ENCODE data around the gene PSTPIP2. TPM values are rescaled to one million over a fixed set of nuclear protein-coding genes. Genes with fewer than 3 reads are reported as not detected.
"Not testable (repeated sequence)": the region's sequence is repeated elsewhere in the genome, so short reads cannot be mapped to it uniquely, and the experiment has no call there.

Gene PSTPIP2
- total RNA-seq, 3 donors from 2014 or later (not counting 1 experiment from before 2014, with no cell fraction given) = 34.7 to 55.0 (median 46.9) TPM

- no peaks in the 10 kb centered on the region for H3K36me3 Mint-ChIP-seq
- Histone ChIP-seq H3K27ac (ENCODE audit: low read length) (peak overlapping the region; percentile 81), H3K4me3 (ENCODE audit: low read length) (peak overlapping the region; percentile 71), H3K27me3 (ENCODE audit: control insufficient read depth, insufficient read depth, low read length) (no peaks in the 10 kb centered on the region), H3K9me3 (ENCODE audit: control insufficient read depth, insufficient read depth, low read length) (no peaks in the 10 kb centered on the region), H3K36me3 (ENCODE audit: control insufficient read depth, insufficient read depth, low read length) (peaks cover 24% of the 10 kb centered on the region), H3K4me1 (ENCODE audit: control insufficient read depth, insufficient read depth, low read length) (peaks cover 25% of the 10 kb centered on the region)
- ATAC-seq (no peak), DNase-seq (peak in 1 of 2 donors; percentile 20)
- peaks cover 25 to 27% of the 10 kb centered on the region in 2 donors for H3K4me1 Mint-ChIP-seq
- H3K4me3 Mint-ChIP-seq = peak overlapping the region; percentile 98
- H3K9me3 Mint-ChIP-seq = no peaks in the 10 kb centered on the region
- no peak for TF ChIP-seq CTCF (IDR thresholded peaks at IDR 0.05)
- WGBS (ENCODE audit: insufficient coverage) = 52% methylated on average over 17 of the region's 22 CpGs
- H3K27ac Mint-ChIP-seq = peak overlapping the region; percentile 94 to 95
- intact Hi-C loops (cut with micrococcal nuclease) = loop anchor here (5.0 to 10.0 kb wide), 2 partner anchors 78 to 409 kb away; a partner anchor contains a TSS
- H3K27me3 Mint-ChIP-seq (ENCODE audit: low read depth in 2 of 2) = no peaks in the 10 kb centered on the region
These were observed 24.7 kb upstream of the PSTPIP2 start for GRCh38 chr18:46096651-46097300.

DNA sequence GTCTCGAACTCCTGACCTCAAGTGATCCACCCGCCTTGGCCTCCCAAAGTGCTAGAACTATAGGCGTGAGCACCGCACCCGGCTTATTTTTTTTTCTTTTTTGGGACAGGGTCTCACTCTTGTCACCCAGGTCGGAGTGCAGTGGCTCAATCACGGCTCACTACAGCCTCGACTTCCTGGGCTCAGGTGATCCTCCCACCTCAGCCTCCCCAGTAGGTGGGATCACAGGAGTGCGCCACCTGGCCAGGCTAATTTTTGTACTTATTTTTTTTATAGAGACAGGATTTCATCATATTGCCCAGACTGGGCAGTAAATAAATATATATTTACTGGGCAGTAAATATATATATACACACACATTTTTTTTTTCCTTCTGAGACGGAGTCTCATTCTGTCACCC is 23.5 kb upstream of the PSTPIP2 start:
- WGBS (ENCODE audit: insufficient coverage) = 91% methylated on average over 9 of the region's 10 CpGs
- no peak overlapping the region for H3K4me3 ChIP-seq (ENCODE audit: low read length)
- H3K27ac ChIP-seq (ENCODE audit: low read length) = peak overlapping the region; percentile 9
- no peaks in the 10 kb centered on the region for H3K9me3 ChIP-seq (ENCODE audit: control insufficient read depth, insufficient read depth, low read length)
- no peak for DNase-seq
- Mint-ChIP-seq H3K4me1 (peaks cover 31 to 34% of the 10 kb centered on the region in 2 donors), H3K27ac (peak overlapping the region; percentile 15 to 64), H3K27me3 (ENCODE audit: low read depth in 2 of 2) (no peaks in the 10 kb centered on the region), H3K9me3 (no peaks in the 10 kb centered on the region), H3K4me3 (peak overlapping the region; percentile 35), H3K36me3 (no peaks in the 10 kb centered on the region)
- H3K27me3 ChIP-seq (ENCODE audit: control insufficient read depth, insufficient read depth, low read length) = no peaks in the 10 kb centered on the region
- no peak for ATAC-seq
- peaks cover 25% of the 10 kb centered on the region for H3K4me1 ChIP-seq (ENCODE audit: control insufficient read depth, insufficient read depth, low read length)
- intact Hi-C loops (cut with micrococcal nuclease) = loop anchor here (5.0 to 10.0 kb wide), 2 partner anchors 79 to 408 kb away; a partner anchor contains a TSS
- peaks cover 37% of the 10 kb centered on the region for H3K36me3 ChIP-seq (ENCODE audit: control insufficient read depth, insufficient read depth, low read length)
- TF ChIP-seq CTCF (IDR thresholded peaks at IDR 0.05) = no peak

- H3K4me1 ChIP-seq (ENCODE audit: control insufficient read depth, insufficient read depth, low read length); DNase-seq; H3K9me3 Mint-ChIP-seq; H3K27me3 Mint-ChIP-seq (ENCODE audit: low read depth in 2 of 2); H3K27ac ChIP-seq (ENCODE audit: low read length); H3K9me3 ChIP-seq (ENCODE audit: control insufficient read depth, insufficient read depth, low read length); H3K4me3 ChIP-seq (ENCODE audit: low read length); H3K4me3 Mint-ChIP-seq; H3K27me3 ChIP-seq (ENCODE audit: control insufficient read depth, insufficient read depth, low read length); intact Hi-C loops (cut with micrococcal nuclease); ATAC-seq: not testable (repeated sequence)
- 94% methylated on average over 8 of the region's 8 CpGs for WGBS (ENCODE audit: insufficient coverage)
- peaks cover 20% of the 10 kb centered on the region for H3K36me3 Mint-ChIP-seq
- H3K27ac Mint-ChIP-seq = peak overlapping the region in 1 of 2 donors; percentile 57
- peaks cover 96% of the 10 kb centered on the region for H3K36me3 ChIP-seq (ENCODE audit: control insufficient read depth, insufficient read depth, low read length)
- H3K4me1 Mint-ChIP-seq = peaks cover 6 to 18% of the 10 kb centered on the region in 2 donors
These were observed 16.4 kb upstream of the PSTPIP2 start for GRCh38 chr18:46088501-46088900.

GRCh38 chr18:46084431-46084830 is 12.4 kb upstream of the PSTPIP2 start:
- Histone ChIP-seq H3K27ac (ENCODE audit: low read length) (no peak overlapping the region), H3K27me3 (ENCODE audit: control insufficient read depth, insufficient read depth, low read length) (no peaks in the 10 kb centered on the region), H3K4me1 (ENCODE audit: control insufficient read depth, insufficient read depth, low read length) (no peaks in the 10 kb centered on the region), H3K9me3 (ENCODE audit: control insufficient read depth, insufficient read depth, low read length) (peaks cover 5% of the 10 kb centered on the region), H3K36me3 (ENCODE audit: control insufficient read depth, insufficient read depth, low read length) (peaks cover 85% of the 10 kb centered on the region), H3K4me3 (ENCODE audit: low read length) (no peak overlapping the region)
- TF ChIP-seq CTCF (IDR thresholded peaks at IDR 0.05) = no peak
- ATAC-seq (no peak), DNase-seq (no peak)
- no peaks in the 10 kb centered on the region for H3K27me3 Mint-ChIP-seq (ENCODE audit: low read depth in 2 of 2)
- H3K27ac Mint-ChIP-seq = no peak overlapping the region
- H3K4me3 Mint-ChIP-seq = no peak overlapping the region
- H3K9me3 Mint-ChIP-seq = no peaks in the 10 kb centered on the region
- 90% methylated on average over 2 of the region's 2 CpGs for WGBS (ENCODE audit: insufficient coverage)
- intact Hi-C loops (cut with micrococcal nuclease) = no loop called here
- peaks cover 13% of the 10 kb centered on the region for H3K36me3 Mint-ChIP-seq
- peaks cover 0 to 7% of the 10 kb centered on the region in 2 donors for H3K4me1 Mint-ChIP-seq

Data from natural killer cell (primary cell).